ENCODE measurements around the gene GJC2. TPM values are rescaled to one million over a fixed set of nuclear protein-coding genes. Genes with fewer than 3 reads are reported as not detected.

Gene GJC2
- total RNA-seq, 2 experiments from 2014 or later = 2.1 to 2.4 TPM

GRCh38 chr1:228163776-228164519, 14.2 kb downstream of the GJC2 start:
- ATAC-seq (ENCODE audit: poor library complexity) = no peak
- no peak for DNase-seq
- intact Hi-C loops (cut with DNase I, micrococcal nuclease) = loop anchor here in 1 of 2 experiments (1.0 kb wide), 2 partner anchors 23 to 48 kb away; no protein-coding TSS in a partner anchor
- Histone ChIP-seq H3K9me3 (ENCODE audit: control insufficient read depth in 1 of 2, insufficient read depth in 1 of 2, low read length in 2 of 2) (no peaks in the 10 kb centered on the region), H3K27me3 (ENCODE audit: control insufficient read depth in 1 of 2, insufficient read depth in 2 of 2, low read length in 2 of 2) (no peaks in the 10 kb centered on the region), H3K27ac (ENCODE audit: low read depth in 1 of 2, low read length in 2 of 2) (peak overlapping the region in 1 of 2 donors; percentile 97), H3K4me1 (ENCODE audit: insufficient read depth, low read length) (peaks cover 45% of the 10 kb centered on the region), H3K36me3 (ENCODE audit: insufficient read depth, low read length) (peaks cover 8% of the 10 kb centered on the region), H3K4me3 (ENCODE audit: low read length) (no peak overlapping the region)
- ChIA-PET POLR2A (interaction anchor here (0.6 to 3.2 kb wide), 7 partner anchors 11 to 323 kb away, joined by 3 to 38 read pairs (median 15); partner anchors contain the start of genes ARF1, GUK1 and RNF187), CTCF (interaction anchor here (1.3 to 4.9 kb wide), 3 partner anchors 21 to 164 kb away, joined by 3 to 47 read pairs (median 9); no protein-coding TSS in a partner anchor)
- Mint-ChIP-seq H3K27ac (peak overlapping the region; percentile 98), H3K4me3 (peak overlapping the region; percentile 82), H3K27me3 (no peaks in the 10 kb centered on the region), H3K36me3 (ENCODE audit: low read depth) (peaks cover 21% of the 10 kb centered on the region), H3K9me3 (no peaks in the 10 kb centered on the region), H3K4me1 (ENCODE audit: low read depth) (peaks cover 46% of the 10 kb centered on the region)
- TF ChIP-seq CTCF (IDR thresholded peaks at IDR 0.05) = no peak

GRCh38 chr1:228164561-228165371, 15.0 kb downstream of the GJC2 start:
- Histone ChIP-seq H3K9me3 (ENCODE audit: control insufficient read depth in 1 of 2, insufficient read depth in 1 of 2, low read length in 2 of 2) (no peaks in the 10 kb centered on the region), H3K27ac (ENCODE audit: low read depth in 1 of 2, low read length in 2 of 2) (peak overlapping the region; percentile 79 to 97), H3K27me3 (ENCODE audit: control insufficient read depth in 1 of 2, insufficient read depth in 2 of 2, low read length in 2 of 2) (no peaks in the 10 kb centered on the region), H3K4me3 (ENCODE audit: low read length) (peak overlapping the region; percentile 70), H3K4me1 (ENCODE audit: insufficient read depth, low read length) (peaks cover 45% of the 10 kb centered on the region), H3K36me3 (ENCODE audit: insufficient read depth, low read length) (peaks cover 8% of the 10 kb centered on the region)
- intact Hi-C loops (cut with DNase I, micrococcal nuclease) = loop anchor here (1.0 to 5.0 kb wide), 7 partner anchors 23 to 427 kb away; partner anchors contain the start of genes ARF1 (in 2 of the 2), GUK1 (in 1 of the 2), JMJD4 (in 1 of the 2) and SNAP47 (in 1 of the 2)
- POLR2A ChIA-PET = interaction anchor here (0.6 to 3.5 kb wide), 22 partner anchors 8 to 1394 kb away, joined by 3 to 56 read pairs (median 9); partner anchors contain the start of genes ABCB10, ARF1, GUK1 and MRPL55
- peaks cover 49% of the 10 kb centered on the region for H3K4me1 Mint-ChIP-seq (ENCODE audit: low read depth)
- ATAC-seq (ENCODE audit: poor library complexity) (no peak), DNase-seq (peak in 2 of 14 experiments; percentile 50 to 62)
- peak overlapping the region; percentile 87 for H3K4me3 Mint-ChIP-seq
- no peaks in the 10 kb centered on the region for H3K27me3 Mint-ChIP-seq
- CTCF ChIA-PET = interaction anchor here (0.6 to 4.9 kb wide), 24 partner anchors 8 to 683 kb away, joined by 3 to 47 read pairs (median 3); partner anchors contain the start of genes ARF1, GUK1 and MRPL55
- peaks cover 21% of the 10 kb centered on the region for H3K36me3 Mint-ChIP-seq (ENCODE audit: low read depth)
- TF ChIP-seq CTCF (IDR thresholded peaks at IDR 0.05) = no peak
- no peaks in the 10 kb centered on the region for H3K9me3 Mint-ChIP-seq
- peak overlapping the region; percentile 98 for H3K27ac Mint-ChIP-seq
